Measurements from ENCODE around the gene ATP8A2. TPM values are rescaled to one million over a fixed set of nuclear protein-coding genes. Genes with fewer than 3 reads are reported as not detected.

Gene ATP8A2
- total and polyA plus RNA-seq, 10 of the 15 experiments (the other 5 are each of a cell fraction or from before 2014, with no cell fraction given), result 0.01 to 0.04 (median 0.04) TPM; not detected in 7

DNA sequence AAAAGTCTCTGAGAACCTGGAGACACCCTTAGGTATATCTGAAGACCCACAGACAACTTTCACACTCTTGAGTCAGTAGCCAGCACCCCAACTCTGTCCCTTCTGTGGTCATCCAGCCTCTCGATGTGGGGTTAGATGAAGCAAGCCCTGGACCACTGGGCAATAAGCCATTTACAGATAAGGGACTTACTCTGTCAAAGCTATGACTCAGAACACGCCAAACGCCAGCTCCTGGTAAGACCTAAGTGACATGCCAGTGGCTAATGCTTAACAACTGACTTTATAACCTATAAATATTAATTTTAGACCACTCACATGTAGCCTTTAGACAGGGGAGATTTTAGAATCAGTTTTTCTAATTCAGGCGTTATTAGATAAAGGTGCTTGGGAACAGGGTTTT, 594.3 kb downstream of the ATP8A2 start:
- no peaks in the 10 kb centered on the region for H3K27me3 ChIP-seq (replicated peaks in 1 of 2; ENCODE audit: control insufficient read depth in 2 of 2, insufficient read depth in 2 of 2, low read length in 1 of 2)
- ChIA-PET SMC1A (ENCODE audit: uncharacterized antibody, unreplicated experiment) (no interaction called here), POLR2A (no interaction called here), RAD21 (ENCODE audit: unreplicated experiment) (no interaction called here), CTCF (no interaction called here)
- no peaks in the 10 kb centered on the region for H4K20me1 ChIP-seq (ENCODE audit: control insufficient read depth, insufficient read depth)
- H3K9me3 ChIP-seq (replicated peaks; ENCODE audit: control insufficient read depth, insufficient read depth, low read length), result no peaks in the 10 kb centered on the region
- 0% methylated on average over 4 of the region's 4 CpGs for WGBS (ENCODE audit: insufficient coverage, insufficient replicate concordance, low lambda C conversion rate, missing lambda C conversion rate)
- TF ChIP-seq NFYB (IDR thresholded peaks at IDR 0.05; ENCODE audit: insufficient read depth, low read depth, low read length) (no peak), SMAD5 (IDR thresholded peaks at IDR 0.05; ENCODE audit: low read depth) (no peak), WRNIP1 (IDR thresholded peaks at IDR 0.05; ENCODE audit: borderline replicate concordance, low read depth, low read length) (no peak), ZBTB33 (IDR thresholded peaks at IDR 0.05) (no peak), POLR2AphosphoS2 (IDR thresholded peaks at IDR 0.05; ENCODE audit: low read depth, low read length) (no peak), NR2F1 (conservative IDR thresholded peaks at IDR 0.05) (no peak), MYB (IDR thresholded peaks at IDR 0.05; ENCODE audit: borderline replicate concordance, low read depth, low read length) (no peak), SPI1 (IDR thresholded peaks at IDR 0.05; ENCODE audit: borderline replicate concordance, insufficient read depth, low read depth, low read length) (no peak), STAT3 (IDR thresholded peaks at IDR 0.05; ENCODE audit: low read depth, low read length) (no peak), ZSCAN29 (IDR thresholded peaks at IDR 0.05) (no peak)
- TF ChIP-seq, protein P1, sequence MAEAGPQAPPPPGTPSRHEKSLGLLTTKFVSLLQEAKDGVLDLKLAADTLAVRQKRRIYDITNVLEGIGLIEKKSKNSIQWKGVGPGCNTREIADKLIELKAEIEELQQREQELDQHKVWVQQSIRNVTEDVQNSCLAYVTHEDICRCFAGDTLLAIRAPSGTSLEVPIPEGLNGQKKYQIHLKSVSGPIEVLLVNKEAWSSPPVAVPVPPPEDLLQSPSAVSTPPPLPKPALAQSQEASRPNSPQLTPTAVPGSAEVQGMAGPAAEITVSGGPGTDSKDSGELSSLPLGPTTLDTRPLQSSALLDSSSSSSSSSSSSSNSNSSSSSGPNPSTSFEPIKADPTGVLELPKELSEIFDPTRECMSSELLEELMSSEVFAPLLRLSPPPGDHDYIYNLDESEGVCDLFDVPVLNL (IDR thresholded peaks at IDR 0.05; ENCODE audit: low read depth, low read length), result no peak
- TF ChIP-seq, protein P2, sequence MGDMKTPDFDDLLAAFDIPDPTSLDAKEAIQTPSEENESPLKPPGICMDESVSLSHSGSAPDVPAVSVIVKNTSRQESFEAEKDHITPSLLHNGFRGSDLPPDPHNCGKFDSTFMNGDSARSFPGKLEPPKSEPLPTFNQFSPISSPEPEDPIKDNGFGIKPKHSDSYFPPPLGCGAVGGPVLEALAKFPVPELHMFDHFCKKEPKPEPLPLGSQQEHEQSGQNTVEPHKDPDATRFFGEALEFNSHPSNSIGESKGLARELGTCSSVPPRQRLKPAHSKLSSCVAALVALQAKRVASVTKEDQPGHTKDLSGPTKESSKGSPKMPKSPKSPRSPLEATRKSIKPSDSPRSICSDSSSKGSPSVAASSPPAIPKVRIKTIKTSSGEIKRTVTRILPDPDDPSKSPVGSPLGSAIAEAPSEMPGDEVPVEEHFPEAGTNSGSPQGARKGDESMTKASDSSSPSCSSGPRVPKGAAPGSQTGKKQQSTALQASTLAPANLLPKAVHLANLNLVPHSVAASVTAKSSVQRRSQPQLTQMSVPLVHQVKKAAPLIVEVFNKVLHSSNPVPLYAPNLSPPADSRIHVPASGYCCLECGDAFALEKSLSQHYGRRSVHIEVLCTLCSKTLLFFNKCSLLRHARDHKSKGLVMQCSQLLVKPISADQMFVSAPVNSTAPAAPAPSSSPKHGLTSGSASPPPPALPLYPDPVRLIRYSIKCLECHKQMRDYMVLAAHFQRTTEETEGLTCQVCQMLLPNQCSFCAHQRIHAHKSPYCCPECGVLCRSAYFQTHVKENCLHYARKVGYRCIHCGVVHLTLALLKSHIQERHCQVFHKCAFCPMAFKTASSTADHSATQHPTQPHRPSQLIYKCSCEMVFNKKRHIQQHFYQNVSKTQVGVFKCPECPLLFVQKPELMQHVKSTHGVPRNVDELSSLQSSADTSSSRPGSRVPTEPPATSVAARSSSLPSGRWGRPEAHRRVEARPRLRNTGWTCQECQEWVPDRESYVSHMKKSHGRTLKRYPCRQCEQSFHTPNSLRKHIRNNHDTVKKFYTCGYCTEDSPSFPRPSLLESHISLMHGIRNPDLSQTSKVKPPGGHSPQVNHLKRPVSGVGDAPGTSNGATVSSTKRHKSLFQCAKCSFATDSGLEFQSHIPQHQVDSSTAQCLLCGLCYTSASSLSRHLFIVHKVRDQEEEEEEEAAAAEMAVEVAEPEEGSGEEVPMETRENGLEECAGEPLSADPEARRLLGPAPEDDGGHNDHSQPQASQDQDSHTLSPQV (IDR thresholded peaks at IDR 0.05), result no peak
- no peak overlapping the region for H3K4me2 ChIP-seq (ENCODE audit: control insufficient read depth, insufficient read depth)
- no peak overlapping the region for H2AFZ ChIP-seq (ENCODE audit: control insufficient read depth, low read depth, low read length)
- FAIRE-seq (no peak), DNase-seq (ENCODE audit: low read depth, low spot score) (no peak), ATAC-seq (no peak)
- no peak overlapping the region for H3K27ac ChIP-seq (ENCODE audit: control insufficient read depth, insufficient read depth)
- no peak overlapping the region for H3K9ac ChIP-seq (ENCODE audit: control insufficient read depth, insufficient read depth, low read length)
- no peaks in the 10 kb centered on the region for H3K4me1 ChIP-seq (ENCODE audit: control insufficient read depth, insufficient read depth, low read length)
- BruUV-seq (replicated peaks), result no TSS peak
- in situ Hi-C loops (cut with MboI), result no loop called here
- no peak overlapping the region for H3K4me3 ChIP-seq
- no peaks in the 10 kb centered on the region for H3K79me2 ChIP-seq (ENCODE audit: control insufficient read depth, insufficient read depth, low read length)
- intact Hi-C loops (cut with micrococcal nuclease; ENCODE audit: unreplicated experiment), result no loop called here
- H3K36me3 ChIP-seq (ENCODE audit: control insufficient read depth in 2 of 2, insufficient read depth in 2 of 2, low read length in 1 of 2), result no peaks in the 10 kb centered on the region

All from GM12878 (cell line).